Measurements from ENCODE around the gene POU2AF2. TPM values are rescaled to one million over a fixed set of nuclear protein-coding genes. Genes with fewer than 3 reads are reported as not detected.

The POU2AF2 gene
- total RNA-seq, 1 experiment from 2014 or later = not detected

DNA sequence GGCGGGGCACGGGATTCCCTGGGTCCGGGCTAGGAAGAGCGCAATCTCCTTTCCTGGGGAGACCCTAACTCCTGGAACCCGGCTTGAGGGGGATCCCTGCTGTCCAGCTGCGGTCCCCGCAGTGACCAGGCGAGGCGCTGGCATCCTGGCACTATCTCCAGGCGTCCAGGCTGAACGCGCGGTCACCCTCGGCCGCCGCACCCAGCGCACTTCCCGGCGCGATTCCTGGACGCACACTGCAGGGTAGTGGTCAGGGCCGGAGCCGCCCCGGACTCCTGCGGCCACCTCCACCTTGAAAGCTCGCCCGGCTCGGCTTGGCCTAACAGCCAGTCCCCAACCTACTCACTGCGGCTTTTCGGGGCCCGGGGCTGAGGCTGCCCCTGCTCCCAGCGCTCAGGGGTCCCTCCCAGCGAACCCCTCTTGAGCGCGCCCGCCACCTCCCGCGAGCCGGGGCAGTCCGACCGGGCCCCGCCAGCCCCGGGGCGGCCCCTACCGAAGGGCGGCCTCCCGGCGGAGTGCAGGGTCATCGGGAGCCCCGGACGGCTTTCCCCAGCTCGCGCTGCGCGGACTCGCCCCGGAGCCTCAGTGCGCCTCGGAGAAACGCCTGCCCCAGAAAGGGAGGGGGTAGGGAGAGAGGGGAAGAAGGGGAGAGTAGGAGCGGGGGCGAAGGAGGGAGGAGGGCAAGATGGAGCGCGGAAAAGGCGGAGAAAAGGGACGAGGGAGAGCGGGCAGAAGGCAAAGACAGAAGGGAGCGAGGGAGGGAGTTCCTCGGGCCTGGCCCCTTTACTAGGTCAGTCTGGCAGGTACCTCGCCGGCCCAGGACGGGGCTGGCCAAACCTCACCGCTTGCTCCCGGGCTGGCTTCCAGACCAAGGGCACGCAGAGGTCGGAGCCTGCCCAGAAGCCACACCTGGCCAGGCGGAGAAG lies 53.8 kb downstream of the POU2AF2 start:
- intact Hi-C loops (cut with micrococcal nuclease; ENCODE audit: unreplicated experiment) = loop anchor here (1.0 to 10.0 kb wide), 3 partner anchors 29 to 124 kb away; no protein-coding TSS in a partner anchor
- no peaks in the 10 kb centered on the region for H3K27me3 ChIP-seq (ENCODE audit: insufficient read depth, low read depth)
- peak; percentile 56 to 71 for DNase-seq

DNA sequence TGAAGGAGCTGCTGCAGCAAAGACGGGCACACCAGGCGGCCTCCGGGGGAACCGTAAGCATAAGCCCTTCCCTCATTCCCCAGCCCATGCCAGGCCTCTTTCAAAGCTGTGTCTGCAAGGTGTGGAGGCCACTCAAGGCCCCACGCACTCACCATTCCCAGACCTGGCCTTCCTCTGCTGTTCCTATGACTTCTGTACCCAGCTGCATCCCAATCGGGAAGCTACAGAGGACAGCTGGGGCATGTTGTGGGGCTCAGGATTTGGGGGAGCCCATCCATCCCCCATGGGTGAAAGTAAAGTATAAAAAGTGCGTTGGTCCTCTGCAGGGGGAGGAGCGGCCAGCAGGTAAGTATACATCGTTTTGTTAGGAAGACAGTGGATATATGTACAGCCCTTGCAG lies 55.0 kb downstream of the POU2AF2 start:
- H4K20me1 ChIP-seq (ENCODE audit: insufficient read depth) = no peaks in the 10 kb centered on the region
- no peaks in the 10 kb centered on the region for H3K9me2 ChIP-seq (ENCODE audit: insufficient read depth)
- BruUV-seq (replicated peaks) = no TSS peak
- peak overlapping the region; percentile 76; the same call in 1 of the 2 replicates for H3K4me2 ChIP-seq
- H2AFZ ChIP-seq = no peak overlapping the region
- DNase-seq = no peak
- no peaks in the 10 kb centered on the region for H3K79me2 ChIP-seq (ENCODE audit: low read depth)
- ChIA-PET POLR2A (ENCODE audit: unreplicated experiment) (interaction anchor here (0.5 kb wide), 1 partner anchor 543 kb away, joined by 5 read pairs; no protein-coding TSS in a partner anchor), CTCF (no interaction called here)
- no peaks in the 10 kb centered on the region for H3K36me3 ChIP-seq (ENCODE audit: low read depth)
- intact Hi-C loops (cut with micrococcal nuclease; ENCODE audit: unreplicated experiment) = loop anchor here (10.0 kb wide), 1 partner anchor 64 kb away; no protein-coding TSS in a partner anchor
- peaks cover 45% of the 10 kb centered on the region for H3K4me1 ChIP-seq (replicated peaks; ENCODE audit: insufficient read depth)
- H3F3A ChIP-seq (ENCODE audit: insufficient read depth, low read depth) = peaks cover 22% of the 10 kb centered on the region
- H3K27ac ChIP-seq = no peak overlapping the region
- no peaks in the 10 kb centered on the region for H3K9me3 ChIP-seq (ENCODE audit: insufficient read depth, low read depth)
- no peaks in the 10 kb centered on the region for H3K27me3 ChIP-seq (ENCODE audit: insufficient read depth, low read depth)
- H3K4me3 ChIP-seq = no peak overlapping the region
- TF ChIP-seq, protein P1, sequence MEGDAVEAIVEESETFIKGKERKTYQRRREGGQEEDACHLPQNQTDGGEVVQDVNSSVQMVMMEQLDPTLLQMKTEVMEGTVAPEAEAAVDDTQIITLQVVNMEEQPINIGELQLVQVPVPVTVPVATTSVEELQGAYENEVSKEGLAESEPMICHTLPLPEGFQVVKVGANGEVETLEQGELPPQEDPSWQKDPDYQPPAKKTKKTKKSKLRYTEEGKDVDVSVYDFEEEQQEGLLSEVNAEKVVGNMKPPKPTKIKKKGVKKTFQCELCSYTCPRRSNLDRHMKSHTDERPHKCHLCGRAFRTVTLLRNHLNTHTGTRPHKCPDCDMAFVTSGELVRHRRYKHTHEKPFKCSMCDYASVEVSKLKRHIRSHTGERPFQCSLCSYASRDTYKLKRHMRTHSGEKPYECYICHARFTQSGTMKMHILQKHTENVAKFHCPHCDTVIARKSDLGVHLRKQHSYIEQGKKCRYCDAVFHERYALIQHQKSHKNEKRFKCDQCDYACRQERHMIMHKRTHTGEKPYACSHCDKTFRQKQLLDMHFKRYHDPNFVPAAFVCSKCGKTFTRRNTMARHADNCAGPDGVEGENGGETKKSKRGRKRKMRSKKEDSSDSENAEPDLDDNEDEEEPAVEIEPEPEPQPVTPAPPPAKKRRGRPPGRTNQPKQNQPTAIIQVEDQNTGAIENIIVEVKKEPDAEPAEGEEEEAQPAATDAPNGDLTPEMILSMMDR (conservative IDR thresholded peaks at IDR 0.05) = no peak
- TF ChIP-seq EZH2 (IDR thresholded peaks at IDR 0.05; ENCODE audit: low read depth) = no peak

More for the DNA sequence above, 53.8 kb downstream of the POU2AF2 start:
- Histone ChIP-seq H3F3A (ENCODE audit: insufficient read depth, low read depth) (peaks cover 22% of the 10 kb centered on the region), H3K79me2 (ENCODE audit: low read depth) (no peaks in the 10 kb centered on the region), H3K9me2 (ENCODE audit: insufficient read depth) (no peaks in the 10 kb centered on the region), H3K4me2 (peak overlapping the region; percentile 76), H3K4me1 (replicated peaks; ENCODE audit: insufficient read depth) (peaks cover 41% of the 10 kb centered on the region), H3K36me3 (ENCODE audit: low read depth) (no peaks in the 10 kb centered on the region), H3K9me3 (ENCODE audit: insufficient read depth, low read depth) (no peaks in the 10 kb centered on the region), H3K27ac (no peak overlapping the region; the same call in 1 of the 2 replicates), H2AFZ (peak overlapping the region; percentile 98), H3K4me3 (peak overlapping the region; percentile 86), H4K20me1 (ENCODE audit: insufficient read depth) (no peaks in the 10 kb centered on the region)
- POLR2A ChIA-PET (ENCODE audit: unreplicated experiment) = interaction anchor here (0.5 kb wide), 1 partner anchor 787 kb away, joined by 5 read pairs; the partner anchor contains the start of genes SDHD and TIMM8B
- TF ChIP-seq, protein P1 (conservative IDR thresholded peaks at IDR 0.05) = peak; percentile 83
- no peak for TF ChIP-seq EZH2 (IDR thresholded peaks at IDR 0.05; ENCODE audit: low read depth)
- CTCF ChIA-PET = interaction anchor here (0.6 kb wide), 1 partner anchor 243 kb away, joined by 3 read pairs; no protein-coding TSS in a partner anchor
- BruUV-seq (replicated peaks) = no TSS peak

DNA sequence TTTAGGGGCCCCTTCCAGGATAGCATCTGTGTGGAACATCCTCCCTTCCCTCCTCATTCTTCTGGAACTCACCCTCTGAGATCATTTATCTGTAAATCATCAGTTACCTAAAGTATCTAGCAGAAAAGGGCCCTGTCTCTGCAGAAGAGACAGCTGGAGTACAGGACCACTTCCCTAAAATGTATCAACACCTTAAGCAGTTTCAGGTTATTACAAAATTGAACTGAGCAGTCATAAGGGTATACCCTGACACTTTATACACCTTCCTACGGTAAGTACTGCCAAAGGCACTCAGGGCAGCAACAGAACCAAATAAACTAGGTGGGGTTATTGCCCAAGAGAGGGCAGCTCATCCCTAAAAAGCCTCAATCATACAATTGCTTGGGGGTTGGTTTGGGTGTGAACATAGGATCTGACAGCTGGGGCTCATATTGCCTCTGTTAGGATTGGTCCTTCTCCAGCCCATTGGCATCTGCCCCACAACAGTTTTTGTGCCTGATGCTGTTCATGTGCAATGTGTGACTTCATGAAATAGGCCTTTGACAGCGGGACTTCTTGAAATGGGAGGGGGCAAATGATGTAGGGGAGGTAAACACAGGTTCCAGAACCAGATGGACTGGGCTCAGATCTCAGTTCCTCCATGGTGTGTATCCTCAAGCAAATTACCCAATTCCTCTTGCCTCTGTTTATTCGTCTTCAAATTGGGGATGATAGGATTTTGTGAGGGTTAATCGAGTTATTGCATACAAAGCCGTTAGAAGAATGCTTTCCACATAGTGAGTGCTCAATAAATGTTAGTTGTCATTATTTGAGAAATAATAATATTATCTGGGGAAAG lies 55.7 kb downstream of the POU2AF2 start:
- CTCF ChIA-PET = no interaction called here
- H2AFZ ChIP-seq = no peak overlapping the region
- no peak overlapping the region for H3K4me2 ChIP-seq
- H3K9me3 ChIP-seq (ENCODE audit: insufficient read depth, low read depth) = no peaks in the 10 kb centered on the region
- peaks cover 45% of the 10 kb centered on the region for H3K4me1 ChIP-seq (replicated peaks; ENCODE audit: insufficient read depth)
- H3F3A ChIP-seq (ENCODE audit: insufficient read depth, low read depth) = peaks cover 22% of the 10 kb centered on the region
- H3K79me2 ChIP-seq (ENCODE audit: low read depth) = no peaks in the 10 kb centered on the region
- no peak overlapping the region for H3K4me3 ChIP-seq
- no peaks in the 10 kb centered on the region for H3K27me3 ChIP-seq (ENCODE audit: insufficient read depth, low read depth)
- no peak for DNase-seq
- TF ChIP-seq EZH2 (IDR thresholded peaks at IDR 0.05; ENCODE audit: low read depth) = no peak
- TF ChIP-seq, protein P1 (conservative IDR thresholded peaks at IDR 0.05) = no peak
- POLR2A ChIA-PET (ENCODE audit: unreplicated experiment) = interaction anchor here (0.5 kb wide), 1 partner anchor 544 kb away, joined by 5 read pairs; no protein-coding TSS in a partner anchor
- H3K36me3 ChIP-seq (ENCODE audit: low read depth) = no peaks in the 10 kb centered on the region
- no peaks in the 10 kb centered on the region for H3K9me2 ChIP-seq (ENCODE audit: insufficient read depth)
- no TSS peak for BruUV-seq (replicated peaks)
- H4K20me1 ChIP-seq (ENCODE audit: insufficient read depth) = no peaks in the 10 kb centered on the region
- H3K27ac ChIP-seq = no peak overlapping the region
- intact Hi-C loops (cut with micrococcal nuclease; ENCODE audit: unreplicated experiment) = loop anchor here (10.0 kb wide), 1 partner anchor 64 kb away; no protein-coding TSS in a partner anchor
